Gastrocnemius medialis (tissue), 4 donors: ENCODE data around the gene SHQ1. TPM values are rescaled to one million over a fixed set of nuclear protein-coding genes. Genes with fewer than 3 reads are reported as not detected.

Experiments used
- ATAC-seq, 2 donors: fragments of 150-250 bp; one replicate each; pipeline ENCODE4 v1.9.1; 2016
- DNase-seq, 2 donors: peaks; one replicate each; pipeline ENCODE4 v3.0.0-alpha.2; 2019
- H3K27ac ChIP-seq, 4 donors: fragments of 200-600 bp; sonication (generic); 1 replicate in 1 of 4; 2 replicates in 3 of 4; pipeline ENCODE4 v1.5.1; 2016 to 2018; ENCODE audit warnings: mild to moderate bottlenecking in 2 of 4, moderate library complexity in 1 of 4
- H3K27me3 ChIP-seq, 3 donors: fragments of 200-600 bp; sonication (generic) in 2 of 3; 1 replicate in 1 of 3; 2 replicates in 2 of 3; pipeline versions ENCODE4 v1.5.1 to v1.6.0; 2016 to 2019; ENCODE audit warnings: mild to moderate bottlenecking in 1 of 3, moderate library complexity in 1 of 3
- H3K36me3 ChIP-seq, 2 donors: fragments of 200-600 bp; sonication (generic) in 1 of 2; one replicate each; pipeline ENCODE4 v1.5.1; 2017 to 2018
- H3K4me1 ChIP-seq, 2 donors: fragments of 200-600 bp; sonication (generic) in 1 of 2; one replicate each; pipeline ENCODE4 v1.5.1; 2016 to 2017; ENCODE audit warnings: mild to moderate bottlenecking in 2 of 2
- H3K4me3 ChIP-seq, 4 donors: fragments of 200-600 bp; sonication (generic) in 3 of 4; 1 replicate in 1 of 4; 2 replicates in 3 of 4; pipeline ENCODE4 v1.5.1; 2016 to 2019; ENCODE audit warnings: mild to moderate bottlenecking in 2 of 4
- H3K9me3 ChIP-seq, 3 donors: fragments of 200-600 bp; sonication (generic) in 2 of 3; 1 replicate in 1 of 3; 2 replicates in 2 of 3; pipeline ENCODE4 v1.5.1; 2016 to 2019
- CTCF ChIP-seq, 5 experiments: fragments of 450-650 bp in 3 of 5; fragments of 200-600 bp in 2 of 5; sonication (generic) in 2 of 5; IDR thresholded peaks in 4 of 5; conservative IDR thresholded peaks in 1 of 5; 1 replicate in 4 of 5; 2 replicates in 1 of 5; pipeline ENCODE4 v1.5.1; 2016 to 2019; ENCODE audit warnings: antibody characterized with exemption in 5 of 5, mild to moderate bottlenecking in 3 of 5, moderate library complexity in 3 of 5
- POLR2A ChIP-seq, 2 donors: fragments of 450-650 bp; IDR thresholded peaks; one replicate each; pipeline ENCODE4 v1.6.1; 2017; ENCODE audit warnings: antibody characterized with exemption in 2 of 2, mild to moderate bottlenecking in 2 of 2, moderate library complexity in 2 of 2
- in situ Hi-C, 4 donors: fragments of 200-750 bp; cut with MboI; loops; one replicate each; pipeline versions ENCODE4 v1.15.0 to v1.8.0; 2017; ENCODE audit warnings: low sequenced_read_pairs in 4 of 4
- intact Hi-C: fragments of 100-400 bp; cut with DNase I; formaldehyde crosslinking; loops from one replicate; pipeline ENCODE4 v1.15.1; 2023; ENCODE audit warnings: low total_unique reads
- total RNA-seq, 4 donors: library from RNA; depleted of rRNA; stranded (reverse); fragments of >200 nt; gene quantifications; one replicate each; pipeline versions ENCODE4 v1.1.0 to v1.2.3, GENCODE V29; 2016

The SHQ1 gene
- total RNA-seq, 4 donors from 2014 or later = 9.2 to 15.0 (median 12.6) TPM

GRCh38 chr3:72872183-72872582 lies 23.9 kb upstream of the SHQ1 start:
- ATAC-seq (no peak), DNase-seq (no peak)
- intact Hi-C loops = no loop called here
- H3K4me1 ChIP-seq = no peaks in the 10 kb centered on the region
- H3K4me3 ChIP-seq = no peak overlapping the region
- in situ Hi-C loops = loop anchor here in 1 of 4 donors (25.0 kb wide), 1 partner anchor 190 kb away; the partner anchor contains the start of gene EBLN2
- H3K9me3 ChIP-seq = no peaks in the 10 kb centered on the region
- no peaks in the 10 kb centered on the region for H3K27me3 ChIP-seq
- TF ChIP-seq POLR2A (IDR thresholded peaks at IDR 0.05) = no peak
- TF ChIP-seq CTCF (IDR thresholded peaks at IDR 0.05 in 4 of 5, conservative IDR thresholded peaks at IDR 0.05 in 1 of 5) = no peak
- no peak overlapping the region for H3K27ac ChIP-seq
- no peaks in the 10 kb centered on the region for H3K36me3 ChIP-seq

GRCh38 chr3:72862314-72863090 lies 14.3 kb upstream of the SHQ1 start:
- no peak overlapping the region for H3K27ac ChIP-seq
- H3K9me3 ChIP-seq = no peaks in the 10 kb centered on the region
- no peaks in the 10 kb centered on the region for H3K27me3 ChIP-seq
- no peak overlapping the region for H3K4me3 ChIP-seq
- no peaks in the 10 kb centered on the region for H3K4me1 ChIP-seq
- DNase-seq = no peak
- TF ChIP-seq CTCF (IDR thresholded peaks at IDR 0.05 in 4 of 5, conservative IDR thresholded peaks at IDR 0.05 in 1 of 5) = no peak
- no peak for ATAC-seq
- intact Hi-C loops (no loop called here), in situ Hi-C loops (loop anchor here in 1 of 4 donors (25.0 kb wide), 1 partner anchor 200 kb away; the partner anchor contains the start of gene EBLN2)
- no peaks in the 10 kb centered on the region for H3K36me3 ChIP-seq

- TF ChIP-seq POLR2A (IDR thresholded peaks at IDR 0.05) (no peak), CTCF (IDR thresholded peaks at IDR 0.05 in 4 of 5, conservative IDR thresholded peaks at IDR 0.05 in 1 of 5) (no peak)
- in situ Hi-C loops = loop anchor here in 1 of 4 donors (25.0 kb wide), 1 partner anchor 201 kb away; the partner anchor contains the start of gene EBLN2
- ATAC-seq (no peak), DNase-seq (no peak)
- Histone ChIP-seq H3K9me3 (no peaks in the 10 kb centered on the region), H3K36me3 (no peaks in the 10 kb centered on the region), H3K27ac (no peak overlapping the region), H3K4me1 (no peaks in the 10 kb centered on the region), H3K4me3 (no peak overlapping the region), H3K27me3 (no peaks in the 10 kb centered on the region)
- intact Hi-C loops = no loop called here
These were observed 12.6 kb upstream of the SHQ1 start for GRCh38 chr3:72860846-72861245.

GRCh38 chr3:72860053-72860452 lies 11.8 kb upstream of the SHQ1 start:
- TF ChIP-seq CTCF (IDR thresholded peaks at IDR 0.05 in 4 of 5, conservative IDR thresholded peaks at IDR 0.05 in 1 of 5) (no peak), POLR2A (IDR thresholded peaks at IDR 0.05) (no peak)
- no peaks in the 10 kb centered on the region for H3K36me3 ChIP-seq
- no peak for DNase-seq
- no peaks in the 10 kb centered on the region for H3K9me3 ChIP-seq
- no peak overlapping the region for H3K27ac ChIP-seq
- H3K4me1 ChIP-seq = no peaks in the 10 kb centered on the region
- H3K4me3 ChIP-seq = no peak overlapping the region
- in situ Hi-C loops = loop anchor here in 1 of 4 donors (25.0 kb wide), 1 partner anchor 202 kb away; the partner anchor contains the start of gene EBLN2
- H3K27me3 ChIP-seq = no peaks in the 10 kb centered on the region
- no peak for ATAC-seq
- intact Hi-C loops = no loop called here
